Left lobe of liver (tissue), 2 donors: ENCODE measurements around the gene SYCP2L. TPM values are rescaled to one million over a fixed set of nuclear protein-coding genes. Genes with fewer than 3 reads are reported as not detected.
A peak's percentile ranks its signal among the peaks of the same experiment; 100 is the strongest.
"Not testable (repeated sequence)": the region's sequence is repeated elsewhere in the genome, so short reads cannot be mapped to it uniquely, and the experiment has no call there.

Experiments
- ATAC-seq: fragments of 200-7000 bp; cut with Tn5 transposase; one replicate; pipeline ENCODE4 v1.9.1; 2020; ENCODE audit warnings: mild to moderate bottlenecking, moderate library complexity
- DNase-seq: peaks from one replicate; pipeline ENCODE4 v3.0.0-alpha.2; 2020; ENCODE audit warnings: low spot score
- total RNA-seq: library from RNA; stranded (reverse); gene quantifications from one replicate; pipeline ENCODE4 v1.2.1, GENCODE V29; 2021
- donor health status: DM: no; HTN: no; CAD: no; lungs with moderate emphysema.
- donor health status: DM: no; HTN: yes; CAD: no.

Gene SYCP2L
- total RNA-seq, 1 donor from 2014 or later = 0.43 TPM

DNA sequence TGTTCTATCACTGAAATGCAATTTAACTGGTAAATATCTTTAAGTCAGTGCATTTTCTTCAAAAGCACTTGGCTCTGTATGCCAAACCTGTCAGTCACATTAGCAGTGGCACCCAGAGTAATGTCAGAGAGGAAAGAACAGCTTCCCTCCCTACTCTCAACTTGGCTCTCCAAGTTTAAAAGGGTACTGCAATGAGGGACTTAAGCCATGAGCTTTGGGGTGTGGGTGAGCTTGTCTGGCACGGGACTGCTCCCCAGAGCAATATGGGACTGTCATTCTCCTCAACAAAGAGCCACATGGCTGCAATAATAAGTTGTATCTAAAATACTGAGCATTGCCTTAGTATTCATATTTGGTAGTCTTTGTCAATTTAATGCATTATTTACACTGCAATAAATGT is 9.0 kb upstream of the SYCP2L start:
- ATAC-seq = no peak
- no peak for DNase-seq

DNA sequence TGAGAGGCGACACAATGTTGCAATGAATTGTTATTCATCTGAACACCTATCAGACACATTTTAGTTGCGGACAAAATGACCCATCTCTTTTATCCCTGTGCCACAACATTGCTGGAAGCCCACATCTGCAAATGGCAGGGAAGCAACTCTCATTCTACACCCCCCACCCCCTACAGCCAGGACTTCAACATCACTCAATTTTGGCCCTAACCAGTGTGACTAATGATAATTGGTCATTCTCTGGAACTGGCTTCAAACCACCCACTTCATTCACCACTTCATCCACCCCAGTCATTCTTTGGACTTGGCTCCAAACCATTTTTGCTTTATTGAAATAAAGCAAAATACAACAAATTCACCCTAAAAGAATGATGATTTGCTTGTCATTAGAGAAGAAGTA is 6.5 kb upstream of the SYCP2L start:
- no peak for ATAC-seq
- DNase-seq = no peak

DNA sequence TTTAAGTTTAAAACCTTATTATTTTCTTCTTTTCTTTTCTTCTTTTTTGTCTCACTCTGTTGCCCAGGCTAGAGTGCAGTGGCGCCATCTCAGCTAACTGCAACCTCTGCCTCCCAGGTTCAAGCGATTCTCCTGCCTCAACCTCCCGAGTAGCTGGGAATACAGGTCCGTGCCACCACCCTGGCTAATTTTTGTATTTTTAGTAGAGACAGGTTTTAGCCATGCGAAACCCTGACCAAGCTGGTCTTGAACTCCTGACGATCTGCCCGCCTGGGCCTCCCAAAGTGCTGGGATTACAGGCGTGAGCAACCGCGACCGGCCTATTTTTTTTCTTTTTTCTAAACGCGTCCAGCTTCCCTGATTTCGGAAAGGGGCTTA is 4.6 kb upstream of the SYCP2L start:
- DNase-seq, ATAC-seq: not testable (repeated sequence)

DNA sequence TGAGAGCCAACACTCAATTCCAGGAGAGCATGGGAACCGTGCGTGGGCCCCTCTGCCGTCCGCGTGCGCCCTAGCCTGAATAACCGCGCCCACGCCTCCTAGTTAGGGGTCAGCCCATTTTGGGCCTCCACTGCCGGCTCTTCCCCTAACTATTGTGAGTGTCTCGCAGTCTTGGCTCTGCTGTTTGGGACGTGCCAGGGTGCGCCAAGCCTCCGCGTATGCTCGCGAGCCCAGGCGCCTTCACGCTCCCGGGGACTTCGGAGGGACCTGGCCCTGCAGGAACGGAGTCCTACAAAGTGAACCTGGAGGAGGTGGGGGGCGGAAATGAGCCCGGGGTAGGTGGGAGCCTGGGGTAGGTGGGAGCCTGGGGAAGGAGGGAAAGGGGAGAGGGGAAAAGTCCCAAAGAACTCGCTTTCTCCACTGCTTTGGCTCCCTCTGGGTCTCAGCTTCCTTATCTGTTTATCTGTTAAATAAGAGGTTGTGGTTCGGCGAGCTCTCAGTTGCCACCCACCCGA is 4.1 kb upstream of the SYCP2L start:
- DNase-seq = no peak
- no peak for ATAC-seq

DNA sequence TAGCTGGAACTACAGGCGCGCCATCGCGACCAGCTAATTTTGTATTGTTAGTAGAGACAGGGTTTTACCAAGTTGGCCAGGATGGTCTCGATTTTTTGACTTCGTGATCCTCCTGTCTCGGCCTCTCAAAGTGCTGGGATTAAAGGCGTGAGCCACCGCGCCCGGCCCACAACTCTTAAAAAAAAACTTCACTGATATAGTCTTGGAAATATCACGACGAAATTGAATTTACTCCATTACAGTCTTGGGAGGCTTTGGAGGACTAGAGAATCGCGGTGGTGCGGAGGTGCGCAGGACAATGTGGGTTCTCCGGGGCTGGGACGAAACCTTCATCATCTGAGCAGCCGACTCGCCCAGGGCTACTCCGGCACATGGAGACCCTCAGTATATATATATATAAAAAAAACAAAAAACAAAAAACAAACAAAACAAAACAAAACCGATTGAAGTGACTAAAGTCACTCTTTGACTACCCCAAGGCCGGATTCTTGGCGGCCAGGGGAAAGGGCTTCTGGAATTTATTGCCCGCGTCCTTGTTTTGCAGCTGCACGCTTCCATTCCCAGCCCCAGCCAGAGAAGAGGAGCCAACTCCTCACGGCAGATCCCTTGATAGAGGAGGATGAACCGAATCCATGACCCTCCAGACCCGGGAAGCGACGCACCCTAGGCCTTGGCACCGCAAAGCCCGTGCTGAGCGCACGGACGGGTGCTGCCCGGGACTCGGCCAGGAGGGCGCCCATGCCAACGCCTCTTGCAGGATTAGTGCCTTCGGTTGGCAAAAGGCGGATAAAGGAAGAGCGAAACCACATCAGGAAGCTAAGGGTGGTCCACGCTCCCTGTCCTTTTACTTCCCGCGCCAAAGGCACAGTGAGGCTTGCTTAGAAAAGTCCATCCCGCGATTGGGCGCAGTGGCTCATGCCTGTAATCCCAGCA is 3.3 kb upstream of the SYCP2L start:
- no peak for DNase-seq

DNA sequence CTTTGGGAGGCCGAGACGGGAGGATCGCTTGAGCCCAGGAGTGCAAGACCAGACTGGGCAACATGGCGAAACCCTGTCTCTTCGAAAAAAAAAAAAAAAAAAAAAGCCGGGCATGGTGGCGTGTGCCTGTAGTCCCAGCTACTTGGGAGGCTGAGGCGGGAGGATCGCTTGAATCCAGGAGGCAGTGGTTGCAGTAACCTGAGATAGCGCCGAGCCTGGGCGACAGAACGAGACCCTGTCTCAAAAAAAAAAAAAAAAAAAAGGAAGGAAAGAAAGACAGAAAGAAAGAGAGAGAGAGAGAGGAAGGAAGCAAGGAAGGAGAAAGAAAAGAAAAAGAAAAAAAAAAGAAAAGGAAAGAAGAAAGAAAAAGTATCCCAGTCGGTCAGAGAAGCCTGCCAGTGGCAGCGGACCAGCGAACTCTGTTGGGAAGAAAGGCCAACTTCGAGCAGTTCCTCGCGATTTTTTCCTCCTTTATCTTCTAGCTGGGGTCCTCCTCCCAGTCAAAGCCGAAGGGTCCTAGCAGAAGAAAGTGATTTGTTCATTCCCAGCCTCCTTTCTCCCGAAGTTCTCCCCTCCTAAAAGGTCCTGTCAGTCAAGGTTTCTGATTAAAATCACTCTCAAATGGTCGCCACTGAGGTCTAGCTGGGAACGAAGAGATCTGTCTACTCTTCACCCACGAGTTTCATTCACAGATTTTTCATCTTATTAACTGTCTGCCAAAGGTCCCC is 2.4 kb upstream of the SYCP2L start:
- ATAC-seq = no peak
- no peak for DNase-seq

More for the DNA sequence above, 3.3 kb upstream of the SYCP2L start:
- no peak for ATAC-seq

DNA sequence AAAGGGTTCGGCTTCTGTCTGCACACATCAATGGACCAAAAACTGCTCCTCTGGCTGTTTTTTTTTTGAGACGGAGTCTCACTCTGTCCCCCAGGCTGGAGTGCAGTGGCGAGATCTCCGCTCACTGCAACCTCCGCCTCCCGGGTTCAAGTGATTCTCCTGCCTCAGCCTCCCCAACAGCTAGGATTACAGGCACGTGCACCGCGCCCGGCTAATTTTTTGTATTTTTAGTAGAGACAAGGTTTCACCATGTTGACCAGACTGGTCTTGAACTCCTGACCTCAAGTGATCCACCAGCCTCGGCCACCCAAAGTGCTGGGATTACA is 524 bp upstream of the SYCP2L start:
- DNase-seq, ATAC-seq: not testable (repeated sequence)

DNA sequence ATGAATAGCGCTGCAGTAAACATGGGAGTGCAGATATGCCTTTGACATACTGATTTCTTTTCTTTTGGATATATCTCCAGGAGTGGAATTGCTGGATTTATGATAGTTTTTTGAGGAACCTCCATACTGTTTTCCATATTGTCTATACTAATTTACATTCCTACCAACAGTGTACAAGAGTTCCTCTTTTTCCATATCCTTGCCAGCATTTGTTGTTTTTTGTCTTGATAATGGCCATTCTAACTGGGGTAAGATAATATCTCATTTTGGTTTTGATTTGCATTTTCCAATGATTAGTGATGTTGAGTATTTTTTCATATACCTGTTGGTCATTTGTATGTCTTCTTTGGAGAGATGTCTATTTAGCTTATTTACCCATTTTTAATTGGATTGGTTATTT is 3.3 kb downstream of the SYCP2L start:
- DNase-seq (no peak), ATAC-seq (no peak)

DNA sequence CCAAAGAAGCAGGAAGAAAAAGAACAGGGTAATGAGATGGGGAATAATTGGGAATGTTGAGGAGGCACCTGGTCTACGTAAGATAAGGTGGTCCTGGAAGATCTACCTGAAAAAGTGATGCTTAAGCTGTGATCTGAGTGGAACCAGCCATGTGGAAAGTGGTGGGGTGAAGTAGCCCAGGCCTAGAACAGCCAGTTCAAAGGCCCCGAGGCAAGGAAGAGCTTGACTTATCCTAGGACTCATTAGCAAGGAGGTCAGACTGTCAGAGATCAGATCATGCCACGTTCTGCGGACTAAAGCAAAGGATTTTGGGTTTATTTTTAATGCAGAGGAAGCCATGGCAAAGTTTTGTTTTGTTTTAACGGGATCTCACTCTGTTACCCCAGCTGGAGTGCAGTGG is 5.1 kb downstream of the SYCP2L start:
- DNase-seq = no peak

DNA sequence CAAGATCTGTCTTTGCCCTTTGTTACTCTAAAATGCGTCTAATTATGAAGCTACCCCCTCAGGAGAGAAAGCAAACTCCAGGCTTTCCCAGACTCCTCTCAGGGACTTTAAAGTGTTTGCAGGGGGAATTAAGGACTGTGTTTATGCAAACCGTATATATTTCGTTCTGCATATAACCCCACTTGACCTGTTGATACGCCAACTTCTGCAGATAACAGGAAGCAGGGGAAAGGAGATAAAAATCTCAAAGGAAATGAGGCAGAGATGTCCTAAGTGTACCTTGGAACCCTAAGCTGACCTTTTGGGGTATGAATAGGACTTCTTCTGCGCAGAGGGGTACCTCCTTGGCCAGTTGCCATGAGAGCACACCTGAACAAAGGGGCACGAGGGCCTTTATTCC is 8.1 kb downstream of the SYCP2L start:
- no peak for DNase-seq
- ATAC-seq = no peak

More for the DNA sequence above, 5.1 kb downstream of the SYCP2L start:
- no peak for ATAC-seq

DNA sequence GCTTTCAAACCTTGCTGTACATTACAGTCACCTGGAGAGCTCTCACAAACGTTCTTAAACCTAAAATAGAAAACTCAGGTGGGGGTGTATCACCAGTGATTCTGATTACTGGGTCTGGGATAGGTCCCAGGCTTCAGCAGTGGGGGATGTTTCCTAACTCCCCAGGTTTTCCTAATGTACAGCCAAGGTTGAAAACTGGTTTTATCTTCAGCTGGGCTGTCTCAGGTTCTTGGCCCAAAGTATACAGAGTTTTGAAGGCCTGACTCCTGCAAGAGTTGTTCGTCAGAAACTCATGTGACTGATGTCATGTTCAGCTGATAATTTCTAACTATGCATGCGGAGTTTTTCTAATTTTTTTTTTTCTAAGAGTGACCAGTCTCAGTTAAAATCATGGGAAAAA is 9.8 kb downstream of the SYCP2L start:
- DNase-seq (no peak), ATAC-seq (no peak)

DNA sequence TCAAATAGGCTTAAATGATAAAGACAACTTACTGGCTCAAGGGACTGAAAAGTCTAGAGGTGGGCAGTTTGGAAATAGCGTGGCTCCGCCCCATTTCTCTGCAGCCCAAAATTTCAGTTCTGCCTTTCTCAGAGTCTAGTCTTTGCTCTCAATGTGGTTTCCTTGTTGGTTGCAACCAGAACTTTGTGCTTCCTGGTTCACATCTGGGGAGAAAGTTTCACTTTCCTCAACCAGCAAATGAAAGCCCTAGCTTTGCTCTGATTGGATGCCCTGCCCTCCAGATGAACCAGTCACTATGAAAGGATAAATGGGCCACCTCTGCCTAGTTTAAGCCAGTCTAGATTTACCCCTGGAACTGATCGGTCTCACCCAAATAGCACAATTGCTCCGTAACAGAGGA is 14.9 kb downstream of the SYCP2L start:
- DNase-seq = no peak
- peak; percentile 22 for ATAC-seq

DNA sequence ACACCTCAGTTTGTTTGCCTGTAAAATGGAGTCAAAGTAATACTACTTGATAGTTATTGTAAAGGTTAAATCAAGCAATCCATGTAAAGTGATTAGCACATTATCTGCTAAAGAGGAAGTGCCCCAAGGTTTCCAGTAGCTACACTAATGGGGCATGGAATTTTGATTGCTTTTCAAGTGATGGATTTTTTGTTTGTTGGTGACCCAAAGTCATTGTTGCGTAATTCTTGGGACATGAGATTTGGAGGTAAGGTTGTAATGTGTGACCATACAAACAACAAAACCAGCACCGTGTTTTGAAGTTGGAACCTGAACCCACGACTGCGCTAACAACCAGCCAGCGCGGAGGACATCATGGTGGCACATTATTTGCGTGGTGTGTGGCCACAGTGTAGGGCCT is 17.2 kb downstream of the SYCP2L start:
- DNase-seq = no peak

DNA sequence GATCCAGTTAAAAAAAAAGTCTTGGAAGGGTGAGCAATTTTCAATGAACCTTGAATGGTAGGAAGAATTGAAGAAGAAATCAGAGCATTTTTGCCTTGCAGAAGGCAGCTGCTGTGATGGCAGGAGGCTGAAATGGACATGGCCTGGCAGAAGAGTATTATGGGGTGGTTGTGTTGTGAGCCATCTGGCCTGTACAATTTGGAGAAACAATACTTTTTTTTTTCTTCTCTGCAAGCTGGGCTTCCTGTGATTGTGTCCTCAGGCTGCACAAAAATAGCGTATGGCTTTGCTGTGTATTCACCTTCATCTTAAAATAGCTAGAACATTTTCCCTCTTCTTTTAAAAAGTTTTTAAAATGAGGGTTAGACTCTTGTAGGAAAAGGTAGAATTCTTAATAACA is 21.4 kb downstream of the SYCP2L start:
- DNase-seq = no peak
- no peak for ATAC-seq

More for the DNA sequence above, 17.2 kb downstream of the SYCP2L start:
- ATAC-seq = no peak

DNA sequence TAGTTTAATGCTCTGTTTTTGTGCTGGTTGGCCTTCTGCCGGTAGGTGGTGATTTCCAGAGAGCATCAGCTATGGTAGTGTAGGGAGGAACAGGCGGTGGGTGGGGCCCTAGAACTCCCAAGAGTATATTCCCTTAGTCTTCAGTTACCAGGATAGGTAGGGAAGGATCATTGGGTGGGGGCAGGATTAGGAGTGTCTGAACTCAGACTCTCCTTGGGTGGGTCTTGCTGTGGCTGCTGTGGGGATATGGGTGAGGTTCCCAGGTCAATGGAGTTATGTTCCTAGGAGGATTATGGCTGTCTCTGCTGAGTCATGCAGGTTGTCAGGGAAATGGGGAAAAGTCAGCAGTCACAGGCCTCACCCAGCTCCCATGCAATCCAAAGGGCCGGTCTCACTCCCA is 32.7 kb downstream of the SYCP2L start:
- not testable (repeated sequence) for DNase-seq, ATAC-seq

DNA sequence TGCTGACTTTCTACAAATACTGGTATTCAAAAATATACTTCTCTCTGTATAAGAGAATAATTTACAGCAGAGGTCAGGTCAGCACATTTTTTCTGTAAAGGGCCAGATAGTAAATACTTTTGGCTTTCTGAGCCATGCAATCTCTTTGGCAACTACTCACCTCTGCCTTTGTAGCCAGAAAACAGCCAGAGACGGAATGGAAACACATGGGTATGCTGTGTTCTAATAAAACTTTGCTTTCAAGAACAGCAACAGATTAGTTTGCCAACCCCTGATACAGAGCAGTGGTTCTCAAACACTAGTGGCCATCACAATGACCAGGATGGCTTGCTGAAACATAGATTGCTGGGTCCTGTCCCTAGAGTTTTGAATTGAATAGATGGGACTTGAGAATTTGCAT is 46.3 kb downstream of the SYCP2L start:
- DNase-seq (no peak), ATAC-seq (no peak)

DNA sequence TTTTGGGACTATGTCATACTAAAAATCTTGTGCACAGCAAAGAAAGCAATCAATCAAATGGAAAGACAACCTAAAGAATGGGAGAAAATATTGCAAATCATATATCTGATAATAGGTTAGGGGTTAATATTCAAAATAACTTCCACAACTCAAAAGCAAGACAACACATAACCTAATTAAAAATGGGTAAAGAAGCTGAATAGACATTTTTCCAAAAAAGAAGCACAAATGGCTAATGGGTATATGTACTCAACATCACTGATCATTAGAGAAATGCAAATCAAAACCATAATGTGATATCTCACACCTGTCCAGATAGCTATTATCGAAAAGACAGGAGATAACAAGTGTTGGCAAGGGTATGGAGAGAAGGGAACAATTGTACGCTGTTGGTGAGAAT is 53.0 kb downstream of the SYCP2L start:
- no peak for ATAC-seq

DNA sequence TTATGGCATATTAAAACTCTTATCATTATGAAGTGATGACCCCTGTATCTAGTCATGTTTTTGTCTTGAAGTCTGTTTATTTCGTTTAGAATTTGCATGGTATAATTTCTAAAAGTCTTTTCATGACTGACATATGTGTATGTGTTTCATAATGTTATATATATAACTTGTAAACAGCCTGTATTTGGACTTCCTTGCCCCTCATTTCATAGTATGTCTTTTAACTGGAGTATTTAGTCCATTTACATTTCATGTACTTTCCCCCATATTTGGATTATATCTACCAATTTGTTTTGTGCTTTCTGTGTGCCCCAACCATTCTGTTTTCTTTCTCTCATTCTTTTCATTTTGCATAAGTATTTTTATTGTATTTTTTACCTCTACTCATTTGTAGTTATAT is 59.0 kb downstream of the SYCP2L start:
- DNase-seq (no peak), ATAC-seq (no peak)

More for the DNA sequence above, 53.0 kb downstream of the SYCP2L start:
- no peak for DNase-seq

DNA sequence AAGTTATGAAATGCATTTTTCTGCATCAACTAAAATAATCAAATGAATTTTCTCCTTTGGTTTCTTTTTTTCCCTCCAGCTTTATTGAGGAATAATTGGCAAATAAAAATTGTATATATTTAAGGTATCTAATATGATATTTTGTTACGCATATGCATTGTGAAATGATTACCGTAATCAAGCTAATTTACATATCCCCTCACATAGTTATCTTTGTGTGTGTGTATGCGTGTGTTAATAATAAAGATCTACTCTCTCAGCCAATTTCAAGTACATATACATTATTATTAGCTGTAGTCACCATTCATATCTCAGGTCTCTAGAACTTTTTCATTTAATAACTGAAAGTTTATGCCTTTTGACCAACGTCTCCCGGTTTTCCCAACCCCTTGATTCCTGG is 61.1 kb downstream of the SYCP2L start:
- no peak for ATAC-seq
- DNase-seq = no peak

DNA sequence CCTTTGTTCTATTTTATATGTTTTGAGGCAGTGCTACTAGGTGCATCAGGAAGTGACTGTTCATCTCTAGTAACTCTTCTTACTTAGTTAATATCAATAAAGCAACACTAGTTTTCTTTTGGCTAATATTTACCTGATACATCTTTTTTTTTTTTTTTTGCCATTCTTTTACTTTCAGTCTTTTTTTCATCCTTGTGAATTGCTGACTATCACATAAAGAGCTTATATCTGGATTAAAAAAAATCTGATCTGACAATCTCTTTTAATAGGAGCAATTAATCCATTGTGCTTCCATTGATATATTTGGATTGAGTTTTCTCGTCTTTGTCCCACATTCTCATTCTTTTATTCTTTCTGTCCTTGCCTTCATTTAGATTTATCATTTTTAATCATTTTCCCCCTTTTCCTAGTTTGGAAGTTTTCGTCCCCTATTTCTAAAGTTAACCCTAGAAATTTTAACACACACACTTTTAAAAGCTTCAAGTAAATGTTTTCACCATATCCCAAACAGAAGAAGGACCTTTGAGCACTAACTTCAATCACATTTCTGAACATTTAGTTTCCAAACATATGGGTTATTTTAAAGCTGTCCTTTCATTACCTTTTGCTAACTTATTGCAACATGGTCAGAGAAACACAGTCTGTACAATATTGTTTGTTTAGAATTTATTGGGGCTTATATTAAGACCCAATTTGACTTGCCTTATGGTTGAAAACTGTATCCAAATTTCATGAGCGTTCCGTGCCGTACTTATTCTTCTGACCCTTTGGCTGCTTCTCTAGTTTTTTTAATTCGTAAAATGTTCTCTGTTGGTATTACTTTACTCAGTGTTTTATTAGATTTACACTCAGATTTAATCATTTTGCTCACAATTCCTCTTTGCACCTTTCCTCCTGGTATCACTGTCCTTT is 63.0 kb downstream of the SYCP2L start:
- no peak for ATAC-seq
- no peak for DNase-seq
